ENCODE results near the gene ARHGEF39. TPM values are rescaled to one million over a fixed set of nuclear protein-coding genes. Genes with fewer than 3 reads are reported as not detected.

The ARHGEF39 gene, protein sequence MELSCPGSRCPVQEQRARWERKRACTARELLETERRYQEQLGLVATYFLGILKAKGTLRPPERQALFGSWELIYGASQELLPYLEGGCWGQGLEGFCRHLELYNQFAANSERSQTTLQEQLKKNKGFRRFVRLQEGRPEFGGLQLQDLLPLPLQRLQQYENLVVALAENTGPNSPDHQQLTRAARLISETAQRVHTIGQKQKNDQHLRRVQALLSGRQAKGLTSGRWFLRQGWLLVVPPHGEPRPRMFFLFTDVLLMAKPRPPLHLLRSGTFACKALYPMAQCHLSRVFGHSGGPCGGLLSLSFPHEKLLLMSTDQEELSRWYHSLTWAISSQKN
- total RNA-seq, result 0.31 TPM

DNA sequence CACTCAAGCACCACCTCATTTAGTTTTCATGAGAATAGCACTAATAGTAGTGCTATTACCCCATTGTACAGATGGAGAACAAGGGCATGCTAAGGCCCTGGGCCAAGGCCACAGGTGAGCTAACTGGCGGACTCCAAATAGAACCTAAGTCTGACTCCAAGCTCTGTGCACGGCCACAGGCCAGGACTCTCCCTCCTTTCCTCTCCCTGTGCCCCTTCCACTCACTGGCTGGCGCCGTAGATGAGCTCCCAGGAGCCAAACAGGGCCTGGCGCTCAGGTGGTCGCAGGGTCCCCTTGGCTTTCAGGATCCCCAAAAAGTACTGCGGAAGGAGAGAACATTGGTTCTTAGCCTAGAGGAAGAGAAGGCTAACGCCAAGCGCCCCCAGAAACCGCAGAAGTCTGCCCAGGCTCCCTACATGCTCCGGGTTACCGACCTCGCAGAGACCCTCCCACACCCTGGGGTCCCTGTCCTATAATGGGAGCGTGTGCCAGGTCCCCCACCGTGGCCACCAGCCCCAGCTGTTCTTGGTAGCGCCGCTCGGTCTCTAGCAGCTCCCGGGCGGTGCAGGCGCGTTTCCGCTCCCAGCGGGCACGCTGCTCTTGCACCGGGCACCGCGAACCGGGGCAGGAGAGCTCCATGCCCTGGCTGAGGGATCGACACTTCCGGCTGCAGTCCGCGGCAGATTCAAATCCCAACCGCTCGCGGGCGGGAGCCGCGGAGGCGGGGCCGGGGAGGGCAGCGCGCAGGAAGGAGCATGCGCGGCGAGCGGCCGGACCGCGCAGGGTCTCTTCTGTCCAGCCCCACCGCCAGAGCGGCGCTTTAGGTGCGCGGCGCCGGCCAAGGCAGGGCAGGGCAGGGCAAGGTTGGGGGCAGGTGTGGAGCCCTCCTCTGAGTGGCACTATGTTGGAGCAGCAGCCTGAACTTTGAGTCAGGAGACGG is at the start of gene ARHGEF39:
Gene ARHGEF39, minus strand, starts transcription at position 665 of the 940 bp plus-strand sequence. Its CDS starts 26 bp downstream, at position 639.

DNA sequence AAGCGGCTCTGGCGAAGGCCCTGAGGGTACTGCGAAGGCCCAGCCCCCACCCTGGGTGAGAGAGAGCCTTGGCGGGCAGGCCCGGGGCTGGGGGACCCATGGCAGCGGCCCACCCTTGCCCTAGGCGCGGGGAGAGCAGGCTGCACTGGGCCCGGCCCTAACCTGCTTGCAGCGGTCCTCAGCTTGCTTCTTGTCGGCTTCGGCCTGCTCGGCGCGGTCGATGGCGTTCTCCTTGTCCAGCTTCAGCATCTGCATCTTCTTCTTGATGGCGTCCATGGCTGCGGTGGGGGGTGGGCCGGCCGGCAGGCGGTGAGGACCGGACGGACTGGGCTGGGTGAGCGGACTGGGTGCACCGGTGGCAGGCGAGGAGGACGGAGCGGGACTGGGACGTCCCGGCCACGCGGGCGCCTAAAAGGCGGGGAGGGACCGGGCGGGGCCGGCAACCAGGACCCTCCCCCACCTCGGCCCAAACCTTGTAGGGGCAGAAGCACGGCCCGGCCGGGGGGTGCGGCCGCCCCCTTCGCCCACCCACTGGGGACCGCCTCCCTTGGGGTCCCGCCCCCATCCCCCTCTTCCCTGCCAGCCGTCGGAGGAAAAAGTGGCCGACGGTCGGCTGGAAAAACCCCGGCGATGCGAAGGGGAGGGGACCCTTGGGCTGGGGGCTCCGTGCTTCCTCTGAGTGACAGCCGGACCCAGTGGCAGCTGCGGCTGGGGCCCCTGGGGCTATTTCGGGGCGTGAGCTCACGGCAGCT is 24.7 kb upstream of the ARHGEF39 start, which contains the start of gene TPM2:
Gene TPM2, minus strand, starts transcription at position 384 of the 752 bp plus-strand sequence. Its CDS starts 108 bp downstream, at position 276.

DNA sequence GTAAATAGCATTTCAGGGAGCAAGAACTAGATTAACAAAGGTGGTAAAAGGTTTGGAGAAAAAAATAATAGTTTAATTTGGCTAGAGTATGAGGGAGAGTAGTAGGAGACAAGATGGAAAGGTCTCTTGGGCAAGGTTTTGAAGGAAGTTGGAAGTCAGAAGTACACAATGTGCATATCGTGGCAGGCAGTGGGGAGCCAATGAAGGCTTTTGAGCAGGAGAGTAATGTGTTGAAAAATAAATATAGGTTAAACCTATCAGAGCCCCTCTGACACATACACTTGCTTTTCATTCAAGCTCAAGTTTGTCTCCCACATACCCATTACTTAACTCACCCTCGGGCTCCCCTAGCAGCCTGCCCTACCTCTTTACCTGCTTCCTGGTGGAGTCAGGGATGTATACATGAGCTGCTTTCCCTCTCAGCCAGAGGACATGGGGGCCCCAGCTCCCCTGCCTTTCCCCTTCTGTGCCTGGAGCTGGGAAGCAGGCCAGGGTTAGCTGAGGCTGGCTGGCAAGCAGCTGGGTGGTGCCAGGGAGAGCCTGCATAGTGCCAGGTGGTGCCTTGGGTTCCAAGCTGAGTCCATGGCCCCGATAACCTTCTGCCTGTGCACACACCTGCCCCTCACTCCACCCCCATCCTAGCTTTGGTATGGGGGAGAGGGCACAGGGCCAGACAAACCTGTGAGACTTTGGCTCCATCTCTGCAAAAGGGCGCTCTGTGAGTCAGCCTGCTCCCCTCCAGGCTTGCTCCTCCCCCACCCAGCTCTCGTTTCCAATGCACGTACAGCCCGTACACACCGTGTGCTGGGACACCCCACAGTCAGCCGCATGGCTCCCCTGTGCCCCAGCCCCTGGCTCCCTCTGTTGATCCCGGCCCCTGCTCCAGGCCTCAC is 8.4 kb upstream of the ARHGEF39 start, which contains the start of gene CA9:
Gene CA9, plus strand, starts transcription at position 797 of the 893 bp plus-strand sequence. Its CDS starts 32 bp downstream, at position 829.

DNA sequence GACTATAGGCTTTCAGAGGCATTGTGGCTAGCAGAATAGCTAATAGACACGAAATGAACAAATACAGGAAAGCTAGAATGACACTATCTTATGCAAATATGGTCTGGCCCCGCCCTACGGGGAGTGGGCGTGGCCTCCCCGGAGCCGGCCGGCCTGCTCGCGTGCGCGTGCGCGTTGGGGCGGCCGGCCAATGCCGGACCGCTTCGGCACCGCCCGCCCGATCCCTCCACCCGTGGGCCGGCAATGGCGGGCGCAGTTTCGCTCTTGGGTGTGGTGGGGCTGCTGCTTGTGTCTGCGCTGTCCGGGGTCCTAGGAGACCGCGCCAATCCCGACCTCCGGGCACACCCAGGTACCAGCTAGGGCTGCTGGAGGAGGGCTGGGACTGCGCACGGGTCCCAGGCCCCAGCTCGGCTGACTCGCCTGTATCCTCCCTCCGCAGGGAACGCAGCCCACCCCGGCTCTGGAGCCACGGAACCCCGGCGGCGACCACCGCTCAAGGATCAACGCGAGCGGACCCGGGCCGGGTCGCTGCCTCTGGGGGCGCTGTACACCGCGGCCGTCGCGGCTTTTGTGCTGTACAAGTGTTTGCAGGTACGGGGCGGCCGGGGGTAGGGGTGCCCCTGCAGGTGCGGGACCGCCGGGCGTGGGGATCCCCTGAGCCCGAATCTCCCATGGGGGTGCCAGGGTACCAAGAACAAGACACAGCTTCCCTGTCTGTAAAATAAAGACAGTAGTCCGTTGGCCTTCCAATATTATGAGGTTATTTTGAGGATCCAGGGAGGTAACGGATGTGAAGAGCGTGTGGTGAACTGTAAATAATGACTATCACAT is 6.6 kb downstream of the ARHGEF39 start, which contains the start of gene CCDC107:
Gene CCDC107, plus strand, starts transcription at position 156 of the 831 bp plus-strand sequence. Its CDS starts 88 bp downstream, at position 244.

DNA sequence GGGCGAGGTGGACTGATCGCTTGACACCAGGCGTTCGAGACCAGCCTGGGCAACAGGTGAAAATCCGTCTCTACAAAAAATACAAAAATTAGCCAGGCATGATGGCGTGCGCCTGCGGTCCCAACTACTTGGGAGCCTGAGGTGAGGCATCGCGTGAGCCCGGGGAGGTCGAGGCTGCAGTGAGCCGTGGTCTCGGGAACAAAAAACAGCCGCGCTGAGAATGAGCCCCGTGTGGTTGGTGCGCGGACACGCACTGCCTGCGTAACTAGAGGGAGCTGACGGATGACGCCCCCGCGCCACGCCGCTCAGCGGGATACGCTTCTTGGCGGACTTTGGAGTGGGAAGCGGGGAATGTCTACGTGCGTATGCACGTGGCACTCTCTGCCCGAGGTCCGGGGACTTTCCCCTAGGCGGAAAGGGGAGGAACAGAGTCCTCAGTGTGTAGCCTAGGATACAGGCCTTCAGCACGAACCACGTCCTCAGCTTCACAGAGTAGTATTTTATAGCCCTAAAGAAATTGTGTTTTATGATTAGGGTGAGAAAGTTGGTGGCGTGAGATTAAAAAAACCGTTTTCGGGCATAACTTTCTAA is 7.4 kb downstream of the ARHGEF39 start, which contains the start of gene RMRP:
Gene RMRP, minus strand, starts transcription at position 474 of the 591 bp plus-strand sequence.

DNA sequence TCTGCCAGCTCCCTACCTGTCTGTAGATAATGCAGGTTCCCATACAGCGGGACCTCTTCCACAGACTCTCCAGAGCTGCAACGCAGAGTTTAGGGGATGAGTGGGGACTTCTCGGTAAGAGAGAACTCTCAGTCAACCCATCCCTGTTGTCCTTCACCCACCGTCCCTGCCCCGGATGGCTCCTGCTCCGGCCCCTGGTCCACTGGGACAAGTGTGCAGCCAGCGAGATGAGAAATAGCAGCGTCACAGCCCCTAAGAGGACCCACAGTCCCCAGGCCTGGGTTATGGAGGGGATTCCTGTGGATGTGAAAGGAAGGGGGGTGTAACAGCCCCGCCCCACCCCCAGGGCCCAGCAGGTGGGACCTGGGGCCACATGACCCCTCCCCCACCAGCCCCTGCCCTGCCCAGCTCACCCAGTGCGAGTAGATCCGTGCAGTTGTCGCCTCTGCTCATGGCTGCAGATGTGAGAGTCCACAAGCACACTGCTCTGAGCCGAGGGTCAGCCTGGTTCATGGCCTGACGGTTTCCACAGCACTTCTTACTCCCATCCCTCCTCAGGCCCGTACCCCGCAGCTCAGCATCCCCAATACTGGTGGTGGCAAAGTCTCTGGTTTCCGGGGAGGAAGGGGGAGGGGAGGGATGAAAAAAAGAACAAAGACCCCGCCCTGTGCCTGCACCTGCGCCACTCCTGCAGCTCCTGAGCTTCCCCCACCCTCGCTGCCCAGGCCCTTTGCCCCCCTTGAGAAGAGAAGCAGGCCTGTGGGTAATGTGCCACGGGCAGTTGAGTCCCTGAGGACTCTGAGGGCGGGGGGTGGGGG is 14.4 kb downstream of the ARHGEF39 start, which contains the start of gene SIT1:
Gene SIT1, minus strand, starts transcription at position 591 of the 818 bp plus-strand sequence. Its CDS starts 78 bp downstream, at position 513.

DNA sequence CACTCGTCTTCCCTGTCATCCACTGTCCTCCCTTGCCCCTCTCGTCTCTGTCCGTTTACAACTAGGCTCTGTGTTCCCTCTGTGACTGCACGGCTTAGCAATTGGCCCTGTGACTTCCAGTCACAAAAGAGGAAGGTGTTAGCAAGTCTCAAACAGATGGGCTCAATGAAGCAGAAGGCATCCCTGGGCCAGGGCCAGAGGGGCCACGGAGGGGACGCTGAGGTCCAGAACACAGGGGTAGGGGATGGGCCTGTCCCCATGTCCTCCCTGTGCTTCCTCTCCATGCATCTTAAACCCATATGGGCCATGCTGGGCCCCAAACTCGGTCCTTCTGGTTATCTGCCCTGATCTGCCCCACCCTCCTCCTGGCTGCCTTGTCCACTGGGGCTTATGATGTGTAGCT is 46.7 kb downstream of the ARHGEF39 start, which contains the start of gene CD72:
Gene CD72, minus strand, starts transcription at position 89 of the 403 bp plus-strand sequence. CDS start 110 bp downstream, outside the sequence.

Small RNA genes lying within 50 kb of the gene (small RNA-seq; reads per million reads assigned to genes)
- gene RMRP (ENCODE audit: low replicate concordance), result not detected
- gene RN7SL22P (ENCODE audit: low replicate concordance), result not detected

Other genes starting within 250 kb of the ARHGEF39 start
- 66.4 TPM for gene RUSC2, start 175.1 kb downstream of the ARHGEF39 start, total RNA-seq
- gene TESK1, start 59.9 kb downstream of the ARHGEF39 start, total RNA-seq, result 19.1 TPM
- not detected for gene CD72, start 46.8 kb downstream of the ARHGEF39 start, total RNA-seq
- gene SIT1, start 14.3 kb downstream of the ARHGEF39 start, total RNA-seq, result not detected
- gene RMRP, start 7.2 kb downstream of the ARHGEF39 start, total RNA-seq, result 78,439 TPM
- 9.7 TPM for gene CCDC107, start 6.9 kb downstream of the ARHGEF39 start, total RNA-seq
- not detected for gene CA9, start 8.7 kb upstream of the ARHGEF39 start, total RNA-seq
- gene TPM2, start 24.7 kb upstream of the ARHGEF39 start, total RNA-seq, result 15.7 TPM
- gene TLN1, start 67.0 kb upstream of the ARHGEF39 start, total RNA-seq, result 26.6 TPM
- gene CREB3, start 67.5 kb upstream of the ARHGEF39 start, total RNA-seq, result 30.0 TPM
- gene GBA2, start 84.0 kb upstream of the ARHGEF39 start, total RNA-seq, result 92.0 TPM
- gene RGP1, start 84.1 kb upstream of the ARHGEF39 start, total RNA-seq, result 20.0 TPM
- gene MSMP, start 89.1 kb upstream of the ARHGEF39 start, total RNA-seq, result not detected
- 19.4 TPM for gene NPR2, start 126.4 kb upstream of the ARHGEF39 start, total RNA-seq
- gene SPAG8, start 147.1 kb upstream of the ARHGEF39 start, total RNA-seq, result 4.1 TPM
- 7.8 TPM for gene HINT2, start 149.8 kb upstream of the ARHGEF39 start, total RNA-seq
- not detected for gene FAM221B, start 163.5 kb upstream of the ARHGEF39 start, total RNA-seq
- 12.5 TPM for gene TMEM8B, start 164.0 kb upstream of the ARHGEF39 start, total RNA-seq
- gene OR13J1, start 205.2 kb upstream of the ARHGEF39 start, total RNA-seq, result not detected
- gene HRCT1, start 241.0 kb upstream of the ARHGEF39 start, total RNA-seq, result 0.63 TPM
- gene SPAAR, start 244.3 kb upstream of the ARHGEF39 start, total RNA-seq, result 0.31 TPM

Data from parietal lobe (tissue), 2 donors.